C4-2B (cell line): ENCODE measurements around the gene TESK2.

ENCODE experiments used
- H3K27ac ChIP-seq: fragments of 450-650 bp; 2 replicates; pipeline ENCODE4 v1.5.1; 2017
- ZFX ChIP-seq: fragments of 450-650 bp; IDR thresholded peaks from 2 replicates; pipeline ENCODE4 v1.6.1; 2017
- TF ChIP-seq, protein P1 (sequence below): fragments of 450-650 bp; conservative IDR thresholded peaks from 2 replicates; pipeline ENCODE4 v1.5.1; 2017; ENCODE audit warnings: mild to moderate bottlenecking

TESK2 gene

DNA sequence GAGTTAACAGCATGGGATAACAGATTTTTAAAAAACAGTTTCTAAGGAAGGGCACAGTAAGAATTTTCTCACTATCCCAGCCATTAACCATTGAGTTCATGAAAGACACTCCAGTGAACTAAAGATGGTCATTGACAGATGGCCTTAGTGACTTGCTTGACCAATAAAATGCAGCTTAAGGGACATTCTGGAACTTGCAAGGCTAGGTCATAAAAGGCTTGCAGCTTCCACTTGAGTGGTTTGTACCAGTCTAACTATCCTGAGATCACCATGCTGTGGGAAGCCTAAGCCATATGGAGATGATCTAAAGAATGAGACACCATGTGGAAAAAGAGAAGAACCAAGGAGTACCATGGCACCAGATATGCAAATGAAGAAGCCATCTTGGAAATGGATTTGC is 112.8 kb downstream of the TESK2 start:
- no peak overlapping the region for H3K27ac ChIP-seq
- TF ChIP-seq, protein P1, sequence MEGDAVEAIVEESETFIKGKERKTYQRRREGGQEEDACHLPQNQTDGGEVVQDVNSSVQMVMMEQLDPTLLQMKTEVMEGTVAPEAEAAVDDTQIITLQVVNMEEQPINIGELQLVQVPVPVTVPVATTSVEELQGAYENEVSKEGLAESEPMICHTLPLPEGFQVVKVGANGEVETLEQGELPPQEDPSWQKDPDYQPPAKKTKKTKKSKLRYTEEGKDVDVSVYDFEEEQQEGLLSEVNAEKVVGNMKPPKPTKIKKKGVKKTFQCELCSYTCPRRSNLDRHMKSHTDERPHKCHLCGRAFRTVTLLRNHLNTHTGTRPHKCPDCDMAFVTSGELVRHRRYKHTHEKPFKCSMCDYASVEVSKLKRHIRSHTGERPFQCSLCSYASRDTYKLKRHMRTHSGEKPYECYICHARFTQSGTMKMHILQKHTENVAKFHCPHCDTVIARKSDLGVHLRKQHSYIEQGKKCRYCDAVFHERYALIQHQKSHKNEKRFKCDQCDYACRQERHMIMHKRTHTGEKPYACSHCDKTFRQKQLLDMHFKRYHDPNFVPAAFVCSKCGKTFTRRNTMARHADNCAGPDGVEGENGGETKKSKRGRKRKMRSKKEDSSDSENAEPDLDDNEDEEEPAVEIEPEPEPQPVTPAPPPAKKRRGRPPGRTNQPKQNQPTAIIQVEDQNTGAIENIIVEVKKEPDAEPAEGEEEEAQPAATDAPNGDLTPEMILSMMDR: no peak
- TF ChIP-seq ZFX: no peak

DNA sequence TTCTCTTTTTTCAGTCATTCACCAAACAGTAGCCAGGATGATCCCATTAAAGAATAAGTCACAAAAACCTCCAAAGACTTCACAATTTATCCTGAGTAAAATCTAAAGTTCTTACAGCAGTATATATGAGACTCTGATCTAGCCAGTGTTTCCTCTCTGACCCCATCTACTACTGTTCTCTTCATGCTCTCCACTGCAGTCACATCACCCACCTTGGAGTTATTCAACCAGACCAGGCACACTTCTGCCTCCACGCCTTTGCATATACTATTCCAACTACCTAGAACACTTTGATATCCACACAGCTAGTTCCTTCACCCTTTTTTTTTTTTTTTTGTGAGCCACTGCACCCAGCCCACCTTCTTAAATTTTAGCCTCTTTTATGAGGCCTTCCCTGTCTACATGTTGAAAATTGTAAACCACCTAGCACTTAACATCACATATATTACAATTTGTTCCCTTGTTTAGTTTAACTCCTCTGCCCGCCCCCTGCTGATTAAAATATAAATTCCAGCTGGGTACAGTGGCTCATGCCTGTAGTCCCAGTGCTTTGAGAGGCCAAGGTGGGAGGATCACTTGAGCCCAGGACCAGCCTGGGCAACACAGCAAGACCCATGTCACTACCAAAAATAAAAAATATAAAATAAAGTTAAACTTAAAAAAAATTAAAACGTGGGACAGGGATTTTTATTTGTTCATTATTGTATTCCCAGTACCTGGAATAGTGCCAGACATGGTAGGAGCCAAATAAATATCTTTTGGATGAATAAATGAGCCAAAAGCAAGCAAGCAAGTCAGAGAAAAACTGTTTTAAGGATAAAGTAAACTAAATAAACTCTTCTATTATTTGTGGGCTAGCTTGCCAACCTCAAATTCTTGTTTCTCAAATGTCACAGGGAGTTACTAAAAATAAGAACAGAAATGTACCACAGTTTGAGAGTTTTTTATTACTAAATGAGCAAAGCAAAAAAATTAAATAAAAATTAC is 115.6 kb downstream of the TESK2 start:
- no peak for TF ChIP-seq ZFX
- TF ChIP-seq, protein P1: peak; percentile 42
- no peak overlapping the region for H3K27ac ChIP-seq

DNA sequence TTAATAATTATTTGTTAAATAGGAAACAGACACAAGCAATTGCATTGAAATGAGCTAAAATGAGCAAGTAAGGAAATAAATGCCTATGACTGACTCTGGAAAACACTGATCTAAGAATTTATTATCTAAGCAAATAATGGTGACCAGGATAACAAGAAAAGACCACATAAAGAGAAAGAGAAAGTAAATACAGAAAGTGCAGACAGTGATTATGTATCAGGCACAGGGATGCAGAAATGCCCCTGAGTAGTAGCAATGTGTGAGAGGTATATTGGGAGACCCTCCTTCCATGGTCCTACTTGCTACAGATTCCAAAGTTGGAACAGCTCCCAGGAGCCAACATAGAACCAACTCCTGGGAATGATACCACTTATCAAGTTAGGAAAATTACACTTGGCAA is 117.4 kb downstream of the TESK2 start:
- H3K27ac ChIP-seq: no peak overlapping the region

DNA sequence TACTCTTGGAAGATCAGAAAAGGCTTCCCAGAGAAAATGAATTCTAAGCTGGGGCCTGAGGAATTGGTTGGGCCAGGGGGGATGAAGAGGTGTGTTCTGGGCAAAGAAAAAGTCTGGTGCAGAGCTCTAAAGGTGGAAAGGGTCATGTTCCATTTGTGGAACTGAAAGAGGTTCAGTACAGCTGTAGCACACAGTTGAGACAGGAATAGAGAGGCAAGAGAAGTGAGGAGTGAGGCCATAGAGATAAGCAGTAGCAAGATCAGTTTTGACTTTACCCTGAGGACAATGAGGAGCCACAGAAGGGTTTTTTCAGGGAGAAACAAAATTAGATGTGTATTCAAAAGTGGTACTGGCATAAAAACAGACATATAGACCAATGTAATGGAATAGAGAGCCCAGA is 120.4 kb downstream of the TESK2 start:
- no peak for TF ChIP-seq ZFX
- TF ChIP-seq, protein P1: no peak
- no peak overlapping the region for H3K27ac ChIP-seq

More for the DNA sequence above, 117.4 kb downstream of the TESK2 start:
- TF ChIP-seq, protein P1: no peak
- TF ChIP-seq ZFX: no peak

DNA sequence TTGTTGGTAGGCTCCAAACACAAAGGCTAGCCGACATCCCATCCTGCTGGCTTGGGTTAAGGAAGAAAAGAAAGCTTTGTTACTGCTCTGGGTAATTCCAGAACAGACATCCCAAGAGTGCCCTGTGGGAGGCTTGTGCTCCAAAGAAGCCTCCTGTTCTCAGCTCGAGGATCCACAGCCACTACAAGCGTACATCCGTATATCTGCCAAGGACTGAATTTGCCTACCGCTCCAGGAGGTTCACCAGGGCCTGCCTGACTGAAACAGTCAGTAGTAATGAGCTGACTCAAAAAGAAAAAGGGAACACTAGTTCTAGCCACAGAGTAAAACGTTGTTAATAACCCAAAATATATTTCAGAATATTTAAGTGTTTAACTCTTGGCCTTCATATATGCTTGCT is 125.9 kb downstream of the TESK2 start:
- TF ChIP-seq, protein P1: no peak
- TF ChIP-seq ZFX: no peak
- no peak overlapping the region for H3K27ac ChIP-seq

DNA sequence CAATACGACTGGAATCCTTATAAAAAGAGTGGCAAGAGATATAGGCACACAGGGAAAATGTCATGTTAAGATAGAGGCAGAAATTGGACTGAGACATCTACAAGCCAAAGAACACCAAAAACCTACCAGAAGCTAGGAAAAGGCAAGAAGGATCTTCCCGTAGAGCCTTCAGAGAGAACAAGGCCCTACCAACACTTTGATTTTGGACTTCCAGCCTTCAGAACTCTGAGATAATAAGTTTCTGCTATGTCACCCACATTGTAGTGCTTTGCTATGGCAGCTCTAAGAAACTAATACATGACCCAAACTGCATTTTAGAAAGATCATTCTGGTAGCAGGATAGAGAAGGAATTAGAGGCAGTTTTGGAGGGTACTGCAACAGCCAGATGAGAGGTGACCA is 126.7 kb downstream of the TESK2 start:
- no peak for TF ChIP-seq ZFX
- TF ChIP-seq, protein P1: no peak
- no peak overlapping the region for H3K27ac ChIP-seq

DNA sequence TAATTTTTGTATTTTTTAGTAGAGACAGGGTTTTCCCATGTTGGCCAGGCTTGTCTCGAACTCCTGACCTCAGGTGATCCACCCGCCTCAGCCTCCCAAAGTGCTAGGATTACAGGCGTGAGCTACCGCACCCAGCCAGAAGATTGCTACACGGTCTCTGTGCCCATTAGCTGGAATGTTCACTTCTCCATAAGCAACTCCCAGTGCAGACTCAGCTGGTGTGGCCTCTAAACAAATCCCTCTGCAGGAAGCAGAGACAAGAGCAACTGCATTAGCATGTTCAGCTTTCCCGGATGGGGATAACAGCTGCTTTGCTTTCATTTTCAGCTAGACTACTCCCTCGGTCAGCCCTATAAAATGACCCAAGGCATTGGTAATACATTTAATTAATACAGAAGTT is 130.0 kb downstream of the TESK2 start:
- H3K27ac ChIP-seq: 0 out of 2 replicates have a peak overlapping the region, but pooled peaks have one; percentile 0
